GM19452 (cell line): ENCODE data around the gene STX10.
A peak's percentile ranks its signal among the peaks of the same experiment; 100 is the strongest.
"Not testable (repeated sequence)": the region's sequence is repeated elsewhere in the genome, so short reads cannot be mapped to it uniquely, and the experiment has no call there.

ENCODE experiments used
- ATAC-seq: cut with Tn5 transposase; IDR thresholded peaks from one replicate; pipeline ENCODE4 v1.9.1; 2021; ENCODE audit not compliant: unreplicated experiment

STX10 gene

DNA sequence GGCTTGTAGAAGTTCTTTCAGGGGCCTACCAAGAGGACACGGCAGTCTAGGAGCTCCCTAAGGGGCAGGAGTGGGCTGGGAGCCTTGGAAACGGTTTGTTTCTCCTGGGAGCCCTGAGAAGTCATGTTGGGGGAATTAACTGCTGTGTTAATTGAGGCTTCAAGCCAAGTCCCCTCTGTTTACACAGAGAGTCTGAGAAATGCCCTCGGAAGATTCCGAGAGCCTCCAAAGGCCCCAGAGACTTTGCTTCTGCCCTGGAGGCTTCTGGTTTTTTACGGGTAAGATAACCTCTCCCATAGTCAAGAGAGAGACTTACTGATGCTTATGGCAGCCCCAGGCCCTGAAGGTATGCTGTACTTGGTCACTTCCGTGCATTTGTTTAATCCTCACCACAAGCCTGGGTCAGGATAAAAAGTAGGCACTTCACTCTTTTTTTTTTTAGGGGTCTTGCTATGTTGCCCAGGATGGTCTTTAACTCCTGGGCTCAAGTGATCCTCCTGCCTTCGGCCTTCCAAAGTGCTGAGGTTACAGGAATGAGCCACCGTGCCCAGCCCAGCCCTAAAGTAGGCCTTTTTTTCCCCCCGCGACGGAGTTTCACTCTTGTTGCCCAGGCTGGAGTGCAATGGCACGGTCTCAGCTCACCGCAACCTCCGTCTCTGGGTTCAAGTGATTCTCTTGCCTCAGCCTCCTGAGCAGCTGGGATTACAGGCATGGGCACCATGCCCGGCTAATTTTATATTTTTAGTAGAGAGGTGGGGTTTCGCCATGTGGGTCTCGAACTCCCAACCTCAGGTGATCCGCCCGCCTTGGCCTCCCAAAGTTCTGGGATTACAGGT is 15.2 kb upstream of the STX10 start:
- no peak for ATAC-seq

DNA sequence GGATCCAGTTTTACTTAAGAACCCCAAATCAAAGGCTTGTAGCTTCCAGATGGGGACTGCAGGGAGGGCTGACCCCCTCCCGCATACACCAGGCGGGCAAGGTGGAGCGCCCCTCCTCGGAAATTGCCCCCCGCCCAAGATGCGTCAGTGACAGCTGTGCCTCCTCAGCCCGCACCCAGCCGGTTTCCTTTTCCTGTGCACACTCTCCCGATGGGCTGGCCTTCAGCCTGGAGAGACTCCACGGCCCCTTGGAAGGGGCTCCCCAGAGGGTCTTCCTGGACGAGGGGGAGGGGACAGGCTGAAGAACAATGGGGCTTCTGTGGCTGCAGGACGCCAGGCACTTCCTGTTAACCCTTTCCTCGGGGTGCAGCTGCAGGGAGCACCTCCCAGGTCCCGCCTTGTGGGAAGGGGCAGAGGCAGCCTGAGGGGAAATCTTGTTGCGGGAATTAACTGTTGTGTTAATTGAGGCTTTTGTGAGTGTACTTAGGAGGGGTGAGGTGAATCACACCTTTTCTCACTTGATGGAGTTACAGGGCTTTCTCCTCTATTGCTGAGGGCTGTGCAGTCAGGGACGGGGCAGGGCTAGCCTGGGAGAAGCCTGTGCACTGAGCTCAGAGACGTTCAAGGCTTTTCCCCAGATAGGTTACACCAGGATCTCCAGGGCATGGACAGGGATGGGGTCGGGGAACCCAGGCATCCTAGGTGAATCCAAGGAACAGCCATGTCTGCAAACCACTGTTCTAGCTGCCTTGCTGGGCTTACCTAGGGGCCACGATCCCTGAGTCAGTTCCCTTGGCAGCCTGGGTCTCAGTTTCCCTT is 14.4 kb upstream of the STX10 start:
- ATAC-seq, result no peak

DNA sequence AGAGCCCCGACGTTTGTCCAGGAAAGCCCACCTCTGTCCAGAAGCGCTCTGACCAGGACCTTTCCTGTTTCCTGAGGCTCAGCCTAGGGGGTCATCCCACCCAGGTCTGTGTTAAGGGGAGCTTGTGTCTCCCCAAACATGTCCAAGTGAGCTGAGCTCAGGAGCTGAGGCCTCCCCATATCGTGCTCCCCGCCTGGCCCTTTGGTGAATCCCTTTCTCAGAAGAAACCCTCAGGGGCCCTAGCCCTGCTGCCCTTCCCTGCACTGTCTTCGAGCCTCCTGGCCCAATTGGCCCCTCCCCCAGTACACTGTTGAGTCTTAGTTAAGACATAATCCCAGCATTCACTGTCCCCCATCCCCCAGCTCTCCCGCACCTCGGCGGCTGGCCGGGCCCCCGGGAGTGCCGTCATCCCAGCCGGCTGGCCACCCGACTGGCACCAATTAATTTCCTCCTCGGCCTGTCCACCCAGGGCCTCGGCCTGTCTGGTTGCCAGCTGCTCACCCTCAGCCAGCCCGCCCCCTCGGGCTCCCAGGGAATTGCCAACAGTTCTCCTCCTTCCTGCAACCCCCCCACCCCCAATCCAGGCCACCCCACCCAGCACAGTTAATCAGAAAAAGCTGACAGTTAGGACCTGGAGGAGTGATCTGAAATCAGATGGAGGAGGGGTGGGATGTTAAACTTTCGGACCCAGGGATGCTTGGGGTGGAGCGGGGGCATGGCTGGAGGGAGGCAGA is 13.6 kb upstream of the STX10 start:
- no peak for ATAC-seq

DNA sequence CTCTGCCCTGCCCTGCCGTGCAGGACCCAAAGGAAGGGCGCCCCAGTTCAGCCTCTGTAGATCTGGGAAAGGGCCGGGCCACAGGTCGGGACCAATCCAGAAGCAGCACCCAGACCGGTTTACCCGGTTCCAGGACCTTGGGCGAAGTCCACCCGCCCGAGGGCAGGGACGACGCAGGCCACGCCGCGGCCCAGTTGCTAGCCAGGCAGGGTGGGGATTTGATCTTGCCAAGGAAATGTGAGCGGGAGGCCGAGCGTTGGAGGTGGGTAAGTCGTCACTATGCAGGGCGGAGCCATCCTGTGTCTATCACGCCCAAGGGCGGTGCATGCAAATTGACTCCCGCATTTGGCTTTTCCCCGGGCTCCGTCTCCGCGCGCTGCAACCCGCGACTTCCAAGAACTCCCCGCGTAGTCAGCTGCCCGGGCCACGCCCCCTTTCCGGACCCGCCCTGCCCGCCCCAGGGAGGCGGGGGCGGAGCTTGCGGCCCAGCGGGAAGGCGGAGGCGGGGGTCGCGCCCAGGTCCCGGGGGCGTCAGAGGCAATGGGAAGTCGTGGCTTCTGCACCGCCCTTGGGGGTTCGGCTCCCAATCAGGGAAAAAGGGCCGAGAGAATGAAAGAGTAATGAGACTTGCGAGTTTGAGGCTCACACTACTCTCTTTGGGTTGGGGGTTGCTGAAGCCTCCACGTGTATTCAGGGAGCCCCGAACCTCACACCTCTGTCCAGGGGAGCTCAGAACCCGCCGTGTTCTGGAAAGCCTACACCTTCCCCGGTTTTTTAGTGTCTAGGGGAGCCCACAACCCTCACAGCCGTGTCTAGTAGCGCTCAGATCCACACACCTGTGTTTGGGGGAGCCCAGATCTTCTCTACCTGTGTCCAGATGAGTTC is 12.8 kb upstream of the STX10 start:
- ATAC-seq, result peak; percentile 44

DNA sequence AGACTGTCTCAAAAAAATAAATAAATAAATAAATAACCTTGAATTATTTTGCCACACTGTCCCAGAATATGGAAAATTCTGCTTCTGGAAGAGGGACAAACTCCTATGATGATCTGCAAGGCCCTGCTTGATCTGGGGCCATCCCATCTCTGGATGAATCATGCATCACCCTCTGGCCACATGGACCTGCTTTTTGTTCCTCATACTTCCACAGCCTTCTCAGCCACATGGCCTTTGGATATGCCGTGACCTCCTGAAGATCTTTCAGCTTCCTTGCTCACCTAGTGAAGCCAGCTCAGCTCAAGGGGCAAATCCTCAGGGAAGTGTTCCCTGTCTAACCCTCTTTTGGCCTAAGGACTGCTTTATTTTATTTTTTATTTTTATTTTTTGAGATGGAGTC is 10.4 kb upstream of the STX10 start:
- no peak for ATAC-seq

DNA sequence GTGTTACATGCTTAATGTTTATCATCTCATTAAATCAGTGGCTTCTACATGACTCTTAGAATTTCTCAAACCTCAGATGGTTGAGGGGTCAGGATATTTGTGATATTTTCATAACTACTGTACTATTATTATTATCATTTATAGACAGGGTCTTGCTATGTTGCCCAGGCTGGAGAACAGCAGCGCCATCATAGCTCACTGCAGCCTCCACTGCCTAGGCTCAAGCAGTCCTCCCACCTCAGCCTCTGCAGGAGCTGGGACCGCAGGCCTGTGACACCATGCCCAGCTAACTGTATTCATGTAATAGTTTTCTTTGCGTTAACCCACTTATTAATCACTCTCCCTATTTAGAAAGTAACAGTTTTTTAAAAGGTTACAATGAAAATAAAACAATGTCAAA is 9.5 kb upstream of the STX10 start:
- ATAC-seq, result no peak

DNA sequence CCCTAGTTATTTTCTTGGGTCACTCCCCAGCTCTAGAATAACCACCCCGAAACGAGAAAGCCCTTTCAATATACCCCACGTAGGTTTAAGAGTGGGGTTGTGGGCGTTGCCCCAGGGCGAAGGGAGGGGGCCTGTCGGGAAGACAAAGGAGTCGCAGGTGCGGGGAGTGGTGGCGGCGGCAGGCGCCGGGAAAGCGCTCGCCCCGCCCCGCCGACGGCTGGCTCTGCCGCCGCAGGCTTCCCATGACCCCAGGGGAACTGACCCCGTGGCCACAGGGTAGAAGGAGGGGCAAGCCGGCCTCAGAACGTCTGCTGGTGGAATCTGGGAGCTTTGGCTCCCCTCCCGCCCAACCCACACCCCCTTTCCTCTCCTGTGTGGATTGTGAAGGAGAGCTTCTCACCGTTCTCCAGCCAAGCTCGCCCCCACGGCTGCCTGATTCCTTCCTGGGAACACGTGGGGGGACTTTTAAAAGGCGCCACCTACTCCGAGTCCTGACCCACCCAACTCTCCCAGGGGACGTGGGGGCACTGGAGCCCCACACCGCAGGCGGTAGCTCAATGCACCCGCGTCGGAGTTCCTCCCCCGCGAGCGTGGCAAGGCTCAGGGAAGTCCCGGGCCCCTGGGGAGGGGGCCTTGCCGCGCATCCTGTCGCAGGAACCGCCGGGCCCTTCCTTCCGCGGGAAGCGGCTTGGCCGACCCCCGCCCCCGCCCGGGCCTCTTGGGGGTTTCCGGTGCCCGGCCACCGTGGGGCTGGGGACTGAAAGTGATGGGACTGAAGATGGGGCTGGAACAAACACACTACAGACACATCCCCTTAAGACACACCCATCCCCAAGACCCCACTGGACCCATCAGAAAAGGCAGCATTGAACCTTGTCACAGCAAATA is 5.5 kb upstream of the STX10 start:
- ATAC-seq, result no peak

DNA sequence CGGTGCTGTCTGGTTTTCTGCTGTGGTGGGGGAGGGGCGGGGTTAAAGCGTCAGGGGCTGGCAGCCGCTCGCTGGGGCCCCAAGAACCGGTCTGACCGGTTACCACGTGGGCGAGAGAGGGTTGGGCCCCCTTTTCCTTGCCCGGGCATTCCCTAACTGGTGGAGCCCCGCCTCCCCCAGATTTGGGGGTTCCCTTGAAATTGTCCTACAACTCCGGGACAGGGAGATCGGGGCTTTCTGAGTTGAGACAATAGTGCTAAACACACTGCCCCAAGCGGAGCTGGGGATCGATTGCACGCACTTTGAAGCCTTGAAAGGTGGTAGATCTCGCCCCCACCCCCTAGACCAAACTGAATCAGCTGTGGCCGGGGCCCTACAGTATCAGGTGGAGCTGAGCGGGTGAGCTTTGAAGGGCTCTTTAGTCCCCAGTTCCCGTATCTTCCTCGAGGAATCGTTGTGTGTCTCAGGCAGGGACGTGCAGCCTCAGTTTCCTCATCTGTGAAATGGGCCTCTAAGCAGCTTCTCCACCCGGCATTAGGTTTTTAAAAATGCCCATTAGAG is 4.8 kb upstream of the STX10 start:
- ATAC-seq, result no peak

DNA sequence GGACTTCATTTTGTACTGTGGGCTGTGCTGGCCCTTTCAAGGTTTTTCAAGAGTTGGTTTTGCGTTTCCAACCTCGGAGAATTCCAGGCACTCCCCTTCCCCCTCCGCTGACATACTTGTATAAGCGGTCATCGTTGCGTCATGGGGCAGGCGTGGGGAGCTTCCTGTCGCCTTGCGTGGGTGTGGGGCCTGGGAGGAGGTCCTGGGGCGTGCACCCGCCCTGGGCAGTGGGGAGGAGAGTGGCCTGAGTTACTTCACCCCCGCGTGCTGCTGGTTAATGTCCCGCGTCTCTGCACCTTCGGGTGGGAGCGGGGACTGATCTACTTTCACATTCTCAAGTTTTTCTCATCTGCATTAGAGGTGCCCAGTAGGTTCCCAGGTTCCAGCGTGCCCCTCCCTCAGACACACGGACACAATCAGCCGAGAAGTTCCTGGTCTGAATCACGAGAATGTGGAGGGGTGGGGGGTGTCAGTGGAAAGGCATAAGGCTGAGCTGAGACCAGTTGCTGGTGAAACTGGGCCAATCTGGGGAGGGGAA is 4.1 kb upstream of the STX10 start:
- ATAC-seq, result no peak

DNA sequence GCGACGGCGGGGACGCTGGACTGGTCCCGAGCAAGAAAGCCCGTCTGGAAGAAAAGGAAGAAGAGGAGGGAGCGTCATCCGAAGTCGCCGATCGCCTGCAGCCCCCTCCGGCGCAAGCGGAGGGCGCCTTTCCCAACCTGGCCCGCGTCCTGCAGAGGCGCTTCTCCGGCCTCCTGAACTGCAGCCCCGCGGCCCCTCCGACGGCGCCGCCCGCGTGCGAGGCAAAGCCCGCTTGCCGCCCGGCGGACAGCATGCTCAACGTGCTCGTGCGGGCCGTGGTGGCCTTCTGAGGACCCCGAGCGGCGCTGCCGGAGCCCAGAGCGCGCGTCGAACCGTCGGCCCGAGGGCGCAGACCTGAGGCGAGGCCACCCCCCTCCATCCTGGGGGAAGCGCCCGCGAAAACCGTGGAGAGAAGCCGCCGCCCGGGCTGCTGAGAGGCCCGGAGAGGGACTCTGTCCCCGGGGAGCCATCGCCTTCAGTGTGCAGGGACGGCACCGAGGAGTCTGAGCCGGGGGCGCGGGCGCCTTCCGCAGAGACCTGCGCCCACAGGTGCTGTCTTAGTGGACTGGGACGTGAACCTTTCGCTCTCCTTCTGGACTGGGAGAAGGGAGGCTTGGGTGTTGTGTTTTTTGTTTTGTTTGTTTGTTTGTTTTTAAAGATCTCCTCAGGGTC is 3.5 kb upstream of the STX10 start:
- ATAC-seq, result no peak

DNA sequence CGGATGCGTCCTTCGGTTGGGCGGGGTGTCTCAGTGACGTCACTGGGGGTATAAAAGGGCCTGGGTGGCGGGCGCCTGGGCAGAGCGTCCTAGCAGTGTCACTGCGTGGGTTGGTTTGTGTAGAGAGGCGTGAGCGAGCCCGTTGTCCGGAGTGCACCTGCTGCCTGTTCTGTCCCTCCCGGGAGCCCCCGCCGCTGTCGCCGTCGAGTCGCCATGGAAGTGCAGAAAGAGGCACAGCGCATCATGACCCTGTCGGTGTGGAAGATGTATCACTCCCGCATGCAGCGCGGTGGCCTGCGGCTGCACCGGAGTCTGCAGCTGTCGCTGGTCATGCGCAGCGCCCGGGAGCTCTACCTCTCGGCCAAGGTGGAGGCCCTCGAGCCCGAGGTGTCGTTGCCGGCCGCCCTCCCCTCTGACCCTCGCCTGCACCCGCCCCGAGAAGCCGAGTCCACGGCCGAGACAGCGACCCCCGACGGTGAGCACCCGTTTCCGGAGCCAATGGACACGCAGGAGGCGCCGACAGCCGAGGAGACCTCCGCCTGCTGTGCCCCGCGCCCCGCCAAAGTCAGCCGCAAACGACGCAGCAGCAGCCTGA is 2.9 kb upstream of the STX10 start:
- ATAC-seq, result peak; percentile 27

DNA sequence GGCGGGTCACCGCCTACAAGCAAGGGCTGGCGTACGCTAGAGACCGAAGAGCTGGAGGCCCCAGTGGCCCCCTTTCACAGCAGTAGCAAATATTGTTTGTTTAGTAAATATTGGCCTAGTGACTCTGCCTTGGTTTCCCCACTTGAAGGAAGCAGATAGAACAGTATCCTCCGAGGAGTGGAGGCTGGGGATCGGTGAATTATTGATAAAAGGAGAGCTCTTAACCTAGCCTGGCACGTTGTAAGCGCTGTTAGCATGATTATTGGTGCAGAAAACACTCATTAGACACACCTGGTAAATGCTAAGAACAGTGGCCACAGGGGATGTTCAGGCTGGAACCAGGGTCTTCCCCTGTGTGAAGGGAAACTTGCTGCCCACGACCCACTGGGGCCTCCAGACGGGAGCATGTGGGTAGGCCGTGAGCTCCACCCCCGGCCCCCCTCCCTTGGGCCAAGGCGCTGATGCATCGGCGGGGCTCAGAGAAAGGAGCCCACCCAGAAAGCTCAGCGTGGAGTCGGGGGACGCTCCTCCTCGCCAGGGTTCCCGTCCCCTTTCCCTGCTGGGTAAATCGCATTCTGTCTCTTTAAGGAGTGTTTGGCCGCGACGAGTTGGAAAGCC is 2.3 kb upstream of the STX10 start:
- ATAC-seq, result peak; percentile 3

DNA sequence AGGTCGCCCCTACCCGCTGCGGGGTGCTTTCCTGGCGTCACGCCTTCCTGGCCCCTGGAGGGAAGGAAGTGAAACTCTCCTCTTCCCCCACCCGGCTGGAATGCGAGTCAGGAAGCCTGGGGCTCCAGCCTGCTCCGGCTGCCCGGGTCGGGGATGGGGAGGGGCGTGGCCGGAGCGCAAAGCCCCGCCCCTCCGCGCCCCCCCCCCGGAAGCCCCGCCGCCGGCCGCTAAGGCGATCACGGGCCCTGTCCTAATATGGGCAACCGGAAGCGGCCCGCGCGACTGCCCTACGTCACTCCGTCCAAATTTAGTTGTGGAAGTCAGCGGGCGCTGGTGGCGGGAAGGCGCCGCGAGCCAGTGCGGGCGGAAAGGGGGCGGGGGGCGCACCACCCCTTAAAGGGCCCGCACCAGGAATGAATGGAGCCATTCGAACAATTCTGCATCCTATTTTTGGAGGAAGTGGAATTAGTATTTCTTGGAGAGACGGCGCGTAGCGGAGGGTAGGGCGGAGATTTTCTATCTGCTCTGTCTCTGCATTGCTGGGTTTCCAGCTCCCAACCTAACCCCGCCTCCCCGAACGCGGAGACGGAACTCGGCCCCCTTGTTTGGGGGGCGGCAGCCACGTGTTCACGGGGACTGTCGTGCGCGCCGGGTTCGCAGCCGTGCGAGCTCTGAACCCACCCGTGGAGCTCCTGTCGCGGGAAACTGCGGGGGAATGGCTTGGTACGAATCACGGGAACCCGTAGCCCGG is 1.6 kb upstream of the STX10 start:
- peak; percentile 34 for ATAC-seq

DNA sequence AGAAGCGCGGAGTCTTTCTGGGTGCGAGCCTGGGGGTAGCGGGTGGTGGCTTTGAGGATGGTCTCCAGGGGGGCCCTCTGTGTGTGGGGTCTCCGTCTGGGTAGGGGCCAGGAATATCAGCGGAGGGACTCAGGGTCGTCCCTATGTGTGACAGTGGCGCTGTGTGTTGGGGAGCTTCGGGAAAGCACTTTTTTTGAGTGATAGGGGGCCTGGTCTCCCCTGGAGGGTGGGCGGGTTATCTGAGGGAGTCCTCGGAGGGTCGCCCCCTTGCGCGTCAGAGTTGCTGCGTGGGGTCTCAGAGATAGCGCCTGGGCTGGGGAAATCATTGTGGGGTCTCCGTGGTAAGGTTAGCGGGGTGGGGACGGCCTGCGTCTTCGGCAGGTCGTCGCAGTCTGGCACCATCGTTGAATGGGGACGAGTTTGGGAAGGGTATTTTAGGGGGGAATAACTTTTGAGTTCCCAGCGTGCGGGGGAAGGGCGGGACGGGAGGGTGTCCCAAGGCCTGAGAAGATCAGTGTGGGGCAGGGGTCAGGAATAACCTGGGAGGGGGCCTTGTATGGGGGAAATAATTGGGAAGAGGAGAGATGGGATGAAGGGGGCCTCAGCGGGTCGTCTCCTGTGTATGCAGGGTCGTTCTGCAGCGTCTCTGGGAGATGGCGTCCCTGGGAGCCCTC is 893 bp upstream of the STX10 start:
- ATAC-seq, result no peak

DNA sequence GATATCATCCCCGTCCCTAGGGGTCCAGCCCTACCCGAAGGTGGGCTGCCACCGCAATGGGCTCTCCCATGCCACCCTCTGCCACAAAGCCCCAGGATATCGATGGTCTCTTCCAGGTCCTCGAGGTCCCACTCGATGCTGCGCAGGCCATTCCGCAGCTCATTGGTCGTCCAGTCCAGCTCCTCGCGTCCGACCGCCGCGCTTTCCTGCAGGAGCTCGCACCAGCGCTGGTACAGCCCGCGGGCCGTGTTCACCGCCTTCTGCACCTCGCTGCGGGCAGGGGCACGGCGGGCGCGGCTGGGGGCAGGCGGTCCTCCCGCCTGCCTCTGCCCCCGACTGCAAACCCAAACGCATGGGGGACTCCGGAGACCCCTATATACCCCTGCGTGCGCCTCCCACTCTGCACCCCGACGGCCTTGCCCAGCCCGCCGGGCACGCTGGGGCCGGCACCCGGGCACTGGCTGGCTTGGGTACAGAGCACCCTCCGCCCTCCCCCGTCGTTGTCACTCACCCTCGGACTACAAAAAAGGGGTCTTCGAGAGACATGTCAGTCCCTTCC is 468 bp downstream of the STX10 start:
- ATAC-seq, result peak; percentile 4

DNA sequence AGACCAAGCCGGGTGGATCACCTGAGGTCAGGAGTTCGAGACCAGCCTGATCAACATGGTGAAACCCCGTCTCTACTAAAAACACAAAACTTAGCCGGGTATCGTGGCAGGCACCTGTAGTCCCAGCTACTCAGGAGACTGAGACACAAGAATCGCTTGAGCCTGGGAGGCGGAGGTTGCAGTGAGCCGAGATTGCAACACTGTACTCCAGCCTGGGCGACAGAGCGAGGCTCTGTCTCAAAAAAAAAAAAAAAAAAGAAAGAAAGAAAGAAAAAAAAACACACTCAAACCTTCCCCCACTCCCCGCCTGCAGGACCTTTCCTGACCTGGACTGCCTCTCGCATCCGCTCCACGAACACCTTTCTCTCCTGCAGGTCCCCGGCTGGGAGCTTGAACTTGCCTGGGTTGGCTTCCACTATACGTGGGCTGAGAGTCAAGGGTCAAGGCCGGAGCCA is 975 bp downstream of the STX10 start:
- ATAC-seq, result not testable (repeated sequence)
